Muscle of arm (tissue), 12 donors: Measurements from ENCODE around the gene PRR30. TPM values are rescaled to one million over a fixed set of nuclear protein-coding genes. Genes with fewer than 3 reads are reported as not detected.
"Not testable (repeated sequence)": the region's sequence is repeated elsewhere in the genome, so short reads cannot be mapped to it uniquely, and the experiment has no call there.

Source experiments
- DNase-seq: peaks from one replicate; pipeline ENCODE4 v3.0.0-alpha.2; 2013
- polyA plus RNA-seq, 12 donors: library from polyadenylated mRNA; unstranded; fragments of 120-200 nt; gene quantifications; one replicate each; pipeline ENCODE4 v1.2.1, GENCODE V29; 2013; ENCODE audit not compliant: insufficient read length in 12 of 12

Gene PRR30
- polyA plus RNA-seq, 12 donors: not detected

- no peak for DNase-seq
Observed at GRCh38 chr2:27130396-27130795, 8.8 kb downstream of the PRR30 start.

DNA sequence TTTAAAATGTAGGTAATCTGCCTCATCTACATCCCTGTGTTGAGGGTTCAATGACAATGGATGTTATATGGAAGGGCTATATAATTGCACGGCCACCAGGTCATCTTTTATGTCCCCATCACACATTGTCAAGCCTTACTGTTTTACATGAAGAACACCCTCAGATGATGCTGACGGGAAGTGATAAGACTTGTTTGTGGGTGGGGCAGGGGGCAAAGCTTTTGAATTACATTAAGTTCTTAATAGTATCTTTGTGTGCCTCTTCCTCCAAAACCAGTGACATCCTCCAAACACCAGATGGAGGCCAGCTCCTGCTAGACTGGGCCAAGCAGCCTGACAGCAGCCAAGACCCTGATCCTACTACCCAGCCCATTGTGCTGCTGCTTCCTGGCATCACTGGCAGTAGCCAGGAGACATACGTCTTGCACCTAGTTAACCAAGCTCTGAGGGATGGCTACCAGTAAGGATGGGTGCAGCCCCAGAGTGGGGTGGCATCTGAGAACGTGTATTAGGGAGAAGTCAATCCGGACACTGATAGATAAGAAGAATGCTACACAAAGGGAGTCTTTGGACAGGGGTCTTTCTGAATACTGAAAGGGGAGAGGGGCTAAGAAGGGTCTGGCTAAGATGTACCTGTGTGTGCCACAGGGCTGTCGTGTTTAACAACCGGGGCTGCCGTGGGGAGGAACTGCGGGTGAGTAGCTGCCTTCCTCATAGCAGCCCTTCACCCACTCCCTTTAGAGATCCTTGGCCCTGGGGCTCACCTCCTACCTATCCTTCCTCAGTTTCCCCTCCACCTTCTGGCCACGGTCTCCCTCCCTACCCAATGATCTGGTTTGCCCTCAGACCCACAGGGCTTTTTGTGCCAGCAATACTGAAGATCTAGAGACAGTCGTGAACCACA is 10.3 kb downstream of the PRR30 start:
- no peak for DNase-seq

- no peak for DNase-seq
Observed at GRCh38 chr2:27127883-27128667, 11.1 kb downstream of the PRR30 start.

GRCh38 chr2:27126252-27126710 is 12.9 kb downstream of the PRR30 start:
- no peak for DNase-seq

GRCh38 chr2:27125104-27125503 is 14.1 kb downstream of the PRR30 start:
- no peak for DNase-seq

- no peak for DNase-seq
Observed at GRCh38 chr2:27123302-27124150, 15.7 kb downstream of the PRR30 start, which contains the start of gene ABHD1. Gene ABHD1 (plus strand): TSS chr2:27123815. CDS start chr2:27123949, 134 bp downstream.

- no peak for DNase-seq
Observed at GRCh38 chr2:27122791-27123190, 16.4 kb downstream of the PRR30 start.

DNA sequence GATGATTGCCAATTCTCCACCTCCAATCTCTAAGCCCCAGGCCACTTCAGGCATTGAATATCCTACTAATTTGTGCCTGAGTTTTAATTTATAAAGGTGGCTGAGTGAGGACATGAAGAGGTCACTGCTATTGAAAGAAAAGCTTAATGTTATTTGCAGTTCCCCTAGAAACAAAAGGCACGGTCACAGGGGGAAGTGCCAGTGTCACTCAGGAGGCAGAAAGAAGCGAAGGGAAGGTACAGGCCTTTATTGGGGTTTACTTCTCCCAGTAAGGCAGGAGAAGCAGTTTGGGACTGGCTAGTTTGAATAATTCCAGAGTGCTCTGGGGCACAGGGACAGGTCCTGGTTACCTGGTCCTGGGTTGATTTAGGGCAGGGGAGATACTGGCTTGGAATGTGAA is 17.3 kb downstream of the PRR30 start:
- DNase-seq: no peak

- DNase-seq: not testable (repeated sequence)
Observed at GRCh38 chr2:27119330-27119670, 19.9 kb downstream of the PRR30 start.

DNA sequence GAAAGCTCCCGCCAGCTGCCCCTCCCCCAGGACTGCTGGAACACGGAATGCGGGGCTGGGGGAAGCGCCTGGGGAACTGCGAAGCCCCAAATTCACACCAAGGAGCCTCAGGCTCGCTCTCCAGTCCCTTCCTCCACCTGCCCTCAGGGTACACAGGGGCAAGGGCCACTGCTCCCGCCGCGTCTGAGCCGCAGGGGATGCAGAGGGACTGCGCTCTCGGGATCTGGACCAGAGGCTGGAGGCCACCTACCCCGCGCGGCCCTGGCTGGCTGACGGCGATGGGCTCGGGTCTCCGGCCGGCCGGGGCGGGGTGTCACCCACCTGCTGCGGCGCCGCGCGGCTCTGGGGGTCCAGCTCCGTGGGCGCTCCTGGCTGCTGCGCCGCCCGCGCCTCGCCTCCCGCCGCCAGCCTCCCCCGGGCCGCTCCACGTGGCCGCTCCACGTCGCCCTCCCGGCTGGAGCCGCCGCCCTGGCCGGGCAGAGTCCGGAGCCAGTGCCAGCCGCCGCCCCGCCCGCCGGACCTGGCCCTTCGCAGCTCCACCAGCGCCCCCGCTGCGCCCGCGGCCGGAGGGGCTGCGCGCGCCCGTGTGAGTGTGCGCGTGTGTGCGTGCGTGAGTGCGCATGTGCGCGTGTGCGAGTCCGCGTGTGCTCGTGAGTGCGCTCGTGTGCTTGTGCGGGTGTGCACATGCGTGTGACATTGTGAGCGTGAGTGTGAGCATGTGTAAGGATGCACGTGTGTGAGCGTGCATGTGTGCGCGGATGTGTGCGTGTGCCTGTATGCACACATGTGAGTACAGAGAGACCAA is 20.5 kb downstream of the PRR30 start, which contains the start of gene CGREF1:
Gene CGREF1, minus strand, starts transcription at position 604 of the 805 bp plus-strand sequence. CDS start 14,762 bp downstream, outside the sequence.
- no peak for DNase-seq

GRCh38 chr2:27117995-27118524 is 21.1 kb downstream of the PRR30 start:
- no peak for DNase-seq

DNA sequence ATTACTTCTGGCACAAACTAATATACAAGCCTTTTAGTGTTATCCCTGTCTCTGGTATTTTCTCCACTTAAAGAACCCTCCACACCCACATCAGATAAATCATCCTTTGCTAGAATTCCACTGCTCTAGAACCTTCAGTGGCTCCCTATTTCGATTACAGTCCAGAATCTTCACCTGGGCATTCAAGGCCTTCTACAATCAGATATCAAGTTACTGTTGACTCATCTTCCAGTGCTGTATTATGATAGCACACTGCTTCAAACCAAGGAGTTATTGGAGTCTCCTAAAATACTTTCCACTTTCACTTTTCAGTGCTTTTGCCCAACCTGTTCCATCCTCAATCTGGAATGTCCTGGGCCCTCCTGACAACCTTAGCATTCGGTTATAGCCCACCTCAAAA is 23.7 kb downstream of the PRR30 start:
- no peak for DNase-seq

- DNase-seq: not testable (repeated sequence)
Observed at GRCh38 chr2:27111392-27112078, 27.7 kb downstream of the PRR30 start.

- not testable (repeated sequence) for DNase-seq
Observed at GRCh38 chr2:27110603-27111352, 28.4 kb downstream of the PRR30 start.

- no peak for DNase-seq
Observed at GRCh38 chr2:27109083-27109482, 30.1 kb downstream of the PRR30 start.

GRCh38 chr2:27108221-27108620 is 31.0 kb downstream of the PRR30 start:
- no peak for DNase-seq

- no peak for DNase-seq
Observed at GRCh38 chr2:27105981-27106380, 33.2 kb downstream of the PRR30 start.

DNA sequence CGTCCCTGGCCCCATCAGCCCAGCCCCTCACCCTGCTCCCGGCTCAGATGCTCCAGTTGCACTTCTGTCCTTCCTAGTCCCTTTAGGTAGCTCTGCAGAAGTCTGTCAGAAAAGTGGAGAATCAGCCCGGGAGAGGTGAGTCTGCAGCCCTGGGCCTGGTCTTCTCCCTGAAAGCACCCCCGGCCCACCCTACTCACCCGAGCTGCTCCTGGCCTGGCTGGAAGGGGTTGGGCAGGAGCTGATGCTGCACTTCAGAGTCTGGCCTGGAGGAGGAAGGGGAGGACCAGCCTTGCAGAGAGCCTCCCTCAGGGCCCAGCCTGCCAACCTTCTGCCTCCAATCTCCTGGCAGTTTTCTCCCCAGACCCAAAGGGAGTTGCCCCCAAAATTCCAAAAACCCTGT is 36.9 kb downstream of the PRR30 start:
- no peak for DNase-seq

- no peak for DNase-seq
Observed at GRCh38 chr2:27100036-27100435, 39.2 kb downstream of the PRR30 start.
